Ishikawa (cell line): ENCODE results near the gene CLDND1.

Experiments used
- CEBPB ChIP-seq: IDR thresholded peaks from 2 replicates; pipeline ENCODE4 v1.6.1; 2012
- CREB1 ChIP-seq: IDR thresholded peaks from 2 replicates; pipeline ENCODE4 v1.6.1; 2012; ENCODE audit warnings: low read depth
- EP300 ChIP-seq: IDR thresholded peaks from 2 replicates; pipeline ENCODE4 v1.6.1; 2012; ENCODE audit warnings: borderline replicate concordance
- FOXM1 ChIP-seq: IDR thresholded peaks from 2 replicates; pipeline ENCODE4 v1.6.1; 2012; ENCODE audit warnings: low read depth, borderline replicate concordance
- NFIC ChIP-seq: IDR thresholded peaks from 2 replicates; pipeline ENCODE4 v1.6.1; 2012
- RAD21 ChIP-seq: IDR thresholded peaks from 2 replicates; pipeline ENCODE4 v1.6.1; 2012; ENCODE audit warnings: low read depth
- TAF1 ChIP-seq: IDR thresholded peaks from 2 replicates; pipeline ENCODE4 v1.6.1; 2012; ENCODE audit warnings: low read depth, mild to moderate bottlenecking
- TCF12 ChIP-seq: IDR thresholded peaks from 2 replicates; pipeline ENCODE4 v1.6.1; 2012; ENCODE audit warnings: low read depth
- TEAD4 ChIP-seq: IDR thresholded peaks from 2 replicates; pipeline ENCODE4 v1.6.1; 2012
- TF ChIP-seq, protein P1 (sequence below): IDR thresholded peaks from 2 replicates; pipeline ENCODE4 v1.6.1; 2012; ENCODE audit warnings: low read depth, mild to moderate bottlenecking
- TF ChIP-seq, protein P2 (sequence below): IDR thresholded peaks from 2 replicates; pipeline ENCODE4 v1.6.1; 2012

DNA sequence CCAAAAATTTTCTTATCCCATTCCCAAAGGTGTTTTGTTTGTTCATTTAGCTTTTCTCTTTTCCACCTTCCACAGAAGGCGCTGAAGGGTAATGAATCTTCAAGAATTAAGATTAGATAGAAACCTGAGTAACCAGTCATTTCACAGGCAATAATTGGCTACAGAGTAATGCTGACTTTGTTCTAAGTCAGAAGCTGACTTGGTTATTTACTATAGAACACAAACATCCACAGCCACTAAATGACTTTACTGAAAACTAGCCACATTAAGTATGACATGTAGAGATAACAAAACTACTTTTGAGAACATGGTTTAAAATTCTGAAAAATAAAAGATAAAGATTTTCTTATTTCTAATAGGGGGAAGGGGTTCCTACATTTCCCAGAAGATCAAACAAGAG, 7.8 kb downstream of the CLDND1 start:
- TF ChIP-seq TEAD4 (no peak), TAF1 (no peak), EP300 (no peak), CREB1 (no peak), TCF12 (no peak), RAD21 (no peak), CEBPB (no peak), NFIC (no peak), FOXM1 (no peak)
- TF ChIP-seq, protein P1, sequence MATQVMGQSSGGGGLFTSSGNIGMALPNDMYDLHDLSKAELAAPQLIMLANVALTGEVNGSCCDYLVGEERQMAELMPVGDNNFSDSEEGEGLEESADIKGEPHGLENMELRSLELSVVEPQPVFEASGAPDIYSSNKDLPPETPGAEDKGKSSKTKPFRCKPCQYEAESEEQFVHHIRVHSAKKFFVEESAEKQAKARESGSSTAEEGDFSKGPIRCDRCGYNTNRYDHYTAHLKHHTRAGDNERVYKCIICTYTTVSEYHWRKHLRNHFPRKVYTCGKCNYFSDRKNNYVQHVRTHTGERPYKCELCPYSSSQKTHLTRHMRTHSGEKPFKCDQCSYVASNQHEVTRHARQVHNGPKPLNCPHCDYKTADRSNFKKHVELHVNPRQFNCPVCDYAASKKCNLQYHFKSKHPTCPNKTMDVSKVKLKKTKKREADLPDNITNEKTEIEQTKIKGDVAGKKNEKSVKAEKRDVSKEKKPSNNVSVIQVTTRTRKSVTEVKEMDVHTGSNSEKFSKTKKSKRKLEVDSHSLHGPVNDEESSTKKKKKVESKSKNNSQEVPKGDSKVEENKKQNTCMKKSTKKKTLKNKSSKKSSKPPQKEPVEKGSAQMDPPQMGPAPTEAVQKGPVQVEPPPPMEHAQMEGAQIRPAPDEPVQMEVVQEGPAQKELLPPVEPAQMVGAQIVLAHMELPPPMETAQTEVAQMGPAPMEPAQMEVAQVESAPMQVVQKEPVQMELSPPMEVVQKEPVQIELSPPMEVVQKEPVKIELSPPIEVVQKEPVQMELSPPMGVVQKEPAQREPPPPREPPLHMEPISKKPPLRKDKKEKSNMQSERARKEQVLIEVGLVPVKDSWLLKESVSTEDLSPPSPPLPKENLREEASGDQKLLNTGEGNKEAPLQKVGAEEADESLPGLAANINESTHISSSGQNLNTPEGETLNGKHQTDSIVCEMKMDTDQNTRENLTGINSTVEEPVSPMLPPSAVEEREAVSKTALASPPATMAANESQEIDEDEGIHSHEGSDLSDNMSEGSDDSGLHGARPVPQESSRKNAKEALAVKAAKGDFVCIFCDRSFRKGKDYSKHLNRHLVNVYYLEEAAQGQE: no peak
- TF ChIP-seq, protein P2, sequence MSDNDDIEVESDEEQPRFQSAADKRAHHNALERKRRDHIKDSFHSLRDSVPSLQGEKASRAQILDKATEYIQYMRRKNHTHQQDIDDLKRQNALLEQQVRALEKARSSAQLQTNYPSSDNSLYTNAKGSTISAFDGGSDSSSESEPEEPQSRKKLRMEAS: no peak
